GM12878 (cell line): ENCODE results near the gene FN1. TPM values are rescaled to one million over a fixed set of nuclear protein-coding genes. Genes with fewer than 3 reads are reported as not detected.
A peak's percentile ranks its signal among the peaks of the same experiment; 100 is the strongest.

Experiments
- CTCF ChIP-seq, 3 experiments: IDR thresholded peaks in 2 of 3; conservative IDR thresholded peaks in 1 of 3; 2 replicates each; pipeline ENCODE4 v1.5.1; 2011; ENCODE audit warnings: low read depth in 3 of 3, low read length in 3 of 3, mild to moderate bottlenecking in 3 of 3, control low read depth in 2 of 3, moderate library complexity in 2 of 3, inconsistent platforms in 1 of 3, mixed read lengths in 1 of 3; ENCODE audit not compliant: control insufficient read depth in 2 of 3, insufficient read depth in 1 of 3; ENCODE audit errors: extremely low read depth in 1 of 3
- KLF5 ChIP-seq: fragments of 450-650 bp; IDR thresholded peaks from 2 replicates; pipeline ENCODE4 v1.6.1; 2014; ENCODE audit warnings: mild to moderate bottlenecking; ENCODE audit not compliant: partially characterized antibody
- MXI1 ChIP-seq: fragments of 150-350 bp; IDR thresholded peaks from 2 replicates; pipeline ENCODE4 v1.6.1; 2011; ENCODE audit warnings: low read depth, mild to moderate bottlenecking, inconsistent platforms, low read length, improper control_type of control experiment
- NFIC ChIP-seq: IDR thresholded peaks from 2 replicates; pipeline ENCODE4 v1.6.1; 2012; ENCODE audit warnings: low read depth, mild to moderate bottlenecking, inconsistent platforms, low read length, moderate library complexity
- POLR2AphosphoS2 ChIP-seq: IDR thresholded peaks from 2 replicates; pipeline ENCODE4 v1.6.1; 2011; ENCODE audit warnings: low read depth, mild to moderate bottlenecking, low read length, improper control_type of control experiment, moderate library complexity
- SMAD5 ChIP-seq: IDR thresholded peaks from 2 replicates; pipeline ENCODE4 v1.6.1; 2016; ENCODE audit warnings: antibody characterized with exemption, low read depth
- TCF3 ChIP-seq: IDR thresholded peaks from 2 replicates; pipeline ENCODE4 v1.6.1; 2012; ENCODE audit warnings: low read depth, mild to moderate bottlenecking, low read length, borderline replicate concordance; ENCODE audit not compliant: insufficient read depth
- ZNF687 ChIP-seq: fragments of 450-650 bp; IDR thresholded peaks from 2 replicates; pipeline ENCODE4 v1.6.1; 2017; ENCODE audit warnings: mild to moderate bottlenecking, moderate library complexity
- ZZZ3 ChIP-seq: IDR thresholded peaks from 2 replicates; pipeline ENCODE4 v1.6.1; 2011; ENCODE audit warnings: low read depth; ENCODE audit not compliant: control insufficient read depth, insufficient read length
- polyA plus RNA-seq, 11 experiments: library from polyadenylated mRNA; depleted of rRNA in 4 of 11; unstranded in 6 of 11; stranded (reverse) in 5 of 11; fragments of >200 nt; fragmentation: Nextera tagmentation in 4 of 11; fragmentation: Illumina TruSeq in 1 of 11; extraction: Ambion mirVana in 4 of 11; extraction: Trizol in 1 of 11; gene quantifications; 1 replicate in 1 of 11; 2 replicates in 10 of 11; pipeline versions ENCODE4 v1.2.1 to v1.2.3, GENCODE V29; 2011 to 2016; ENCODE audit warnings: inconsistent platforms in 2 of 11, missing spikeins in 2 of 11, low read depth in 1 of 11
- total RNA-seq, 4 experiments: library from RNA; depleted of rRNA in 3 of 4; stranded (reverse); fragments of >200 nt in 3 of 4; fragmentation: Illumina TruSeq in 1 of 4; extraction: Trizol in 1 of 4; gene quantifications; 2 replicates each; pipeline versions ENCODE4 v1.2.1 to v1.2.3, GENCODE V29; 2013 to 2021
- TF ChIP-seq, protein P1 (sequence below): fragments of 450-650 bp; conservative IDR thresholded peaks from 2 replicates; pipeline ENCODE4 v1.6.1; 2017; ENCODE audit warnings: mild to moderate bottlenecking, moderate library complexity
- TF ChIP-seq, protein P2 (sequence below): fragments of 450-650 bp; IDR thresholded peaks from 2 replicates; pipeline ENCODE4 v1.6.1; 2016; ENCODE audit warnings: mild to moderate bottlenecking, moderate library complexity, borderline replicate concordance

FN1 gene
- total and polyA plus RNA-seq, 10 of the 15 experiments (the other 5 are each of a cell fraction or from before 2014, with no cell fraction given) = 0.60 to 9.4 (median 1.5) TPM

DNA sequence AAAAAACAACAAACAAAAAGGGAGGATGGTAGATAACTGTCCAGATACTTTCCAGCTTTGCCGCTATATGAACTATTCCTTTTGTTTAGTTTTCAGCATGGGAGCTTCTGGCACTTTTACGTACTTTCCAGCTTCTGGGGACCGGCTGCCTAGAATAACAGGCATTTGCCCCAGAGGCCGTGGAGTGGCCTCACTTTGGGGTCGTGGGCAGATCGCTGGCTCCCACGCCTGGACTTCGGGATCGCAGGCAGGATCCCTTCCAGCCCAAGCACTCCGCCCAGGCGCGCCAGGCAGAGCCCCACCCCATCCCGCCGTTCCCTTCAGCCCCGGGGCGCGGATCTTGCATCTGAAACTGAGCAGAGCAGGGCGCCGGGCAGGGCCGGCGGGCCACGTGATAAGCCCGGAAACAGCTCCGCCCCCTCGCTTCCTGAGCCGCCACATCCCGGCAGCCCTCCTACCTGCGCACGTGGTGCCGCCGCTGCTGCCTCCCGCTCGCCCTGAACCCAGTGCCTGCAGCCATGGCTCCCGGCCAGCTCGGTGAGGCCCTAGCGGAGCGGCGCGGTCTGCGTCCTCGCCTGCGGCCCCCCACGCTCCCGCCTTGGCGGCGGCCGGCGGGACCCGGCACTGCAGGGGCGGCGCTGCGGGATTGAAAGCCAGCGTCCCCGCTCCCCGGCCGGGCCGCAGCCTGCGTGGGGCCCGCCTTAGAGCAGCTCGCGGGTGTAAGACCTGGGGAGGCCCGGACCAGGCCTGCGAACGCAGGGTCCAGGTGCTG, 124.1 kb downstream of the FN1 start, which contains the start of gene ATIC (continued):
- TF ChIP-seq, protein P1, sequence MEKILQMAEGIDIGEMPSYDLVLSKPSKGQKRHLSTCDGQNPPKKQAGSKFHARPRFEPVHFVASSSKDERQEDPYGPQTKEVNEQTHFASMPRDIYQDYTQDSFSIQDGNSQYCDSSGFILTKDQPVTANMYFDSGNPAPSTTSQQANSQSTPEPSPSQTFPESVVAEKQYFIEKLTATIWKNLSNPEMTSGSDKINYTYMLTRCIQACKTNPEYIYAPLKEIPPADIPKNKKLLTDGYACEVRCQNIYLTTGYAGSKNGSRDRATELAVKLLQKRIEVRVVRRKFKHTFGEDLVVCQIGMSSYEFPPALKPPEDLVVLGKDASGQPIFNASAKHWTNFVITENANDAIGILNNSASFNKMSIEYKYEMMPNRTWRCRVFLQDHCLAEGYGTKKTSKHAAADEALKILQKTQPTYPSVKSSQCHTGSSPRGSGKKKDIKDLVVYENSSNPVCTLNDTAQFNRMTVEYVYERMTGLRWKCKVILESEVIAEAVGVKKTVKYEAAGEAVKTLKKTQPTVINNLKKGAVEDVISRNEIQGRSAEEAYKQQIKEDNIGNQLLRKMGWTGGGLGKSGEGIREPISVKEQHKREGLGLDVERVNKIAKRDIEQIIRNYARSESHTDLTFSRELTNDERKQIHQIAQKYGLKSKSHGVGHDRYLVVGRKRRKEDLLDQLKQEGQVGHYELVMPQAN = peak; percentile 98
- TF ChIP-seq CTCF (IDR thresholded peaks at IDR 0.05 in 2 of 3, conservative IDR thresholded peaks at IDR 0.05 in 1 of 3; ENCODE audit: control insufficient read depth in 2 of 3, extremely low read depth in 1 of 3, insufficient read depth in 1 of 3, low read depth in 3 of 3, low read length in 3 of 3) = 0 out of 6 replicates have a peak, but pooled peaks of 1 of the 3 experiments have one; percentile 1
- TF ChIP-seq SMAD5 = peak; percentile 70
- no peak for TF ChIP-seq POLR2AphosphoS2
- TF ChIP-seq, protein P2, sequence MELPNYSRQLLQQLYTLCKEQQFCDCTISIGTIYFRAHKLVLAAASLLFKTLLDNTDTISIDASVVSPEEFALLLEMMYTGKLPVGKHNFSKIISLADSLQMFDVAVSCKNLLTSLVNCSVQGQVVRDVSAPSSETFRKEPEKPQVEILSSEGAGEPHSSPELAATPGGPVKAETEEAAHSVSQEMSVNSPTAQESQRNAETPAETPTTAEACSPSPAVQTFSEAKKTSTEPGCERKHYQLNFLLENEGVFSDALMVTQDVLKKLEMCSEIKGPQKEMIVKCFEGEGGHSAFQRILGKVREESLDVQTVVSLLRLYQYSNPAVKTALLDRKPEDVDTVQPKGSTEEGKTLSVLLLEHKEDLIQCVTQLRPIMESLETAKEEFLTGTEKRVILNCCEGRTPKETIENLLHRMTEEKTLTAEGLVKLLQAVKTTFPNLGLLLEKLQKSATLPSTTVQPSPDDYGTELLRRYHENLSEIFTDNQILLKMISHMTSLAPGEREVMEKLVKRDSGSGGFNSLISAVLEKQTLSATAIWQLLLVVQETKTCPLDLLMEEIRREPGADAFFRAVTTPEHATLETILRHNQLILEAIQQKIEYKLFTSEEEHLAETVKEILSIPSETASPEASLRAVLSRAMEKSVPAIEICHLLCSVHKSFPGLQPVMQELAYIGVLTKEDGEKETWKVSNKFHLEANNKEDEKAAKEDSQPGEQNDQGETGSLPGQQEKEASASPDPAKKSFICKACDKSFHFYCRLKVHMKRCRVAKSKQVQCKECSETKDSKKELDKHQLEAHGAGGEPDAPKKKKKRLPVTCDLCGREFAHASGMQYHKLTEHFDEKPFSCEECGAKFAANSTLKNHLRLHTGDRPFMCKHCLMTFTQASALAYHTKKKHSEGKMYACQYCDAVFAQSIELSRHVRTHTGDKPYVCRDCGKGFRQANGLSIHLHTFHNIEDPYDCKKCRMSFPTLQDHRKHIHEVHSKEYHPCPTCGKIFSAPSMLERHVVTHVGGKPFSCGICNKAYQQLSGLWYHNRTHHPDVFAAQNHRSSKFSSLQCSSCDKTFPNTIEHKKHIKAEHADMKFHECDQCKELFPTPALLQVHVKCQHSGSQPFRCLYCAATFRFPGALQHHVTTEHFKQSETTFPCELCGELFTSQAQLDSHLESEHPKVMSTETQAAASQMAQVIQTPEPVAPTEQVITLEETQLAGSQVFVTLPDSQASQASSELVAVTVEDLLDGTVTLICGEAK = peak; percentile 47; the same call in 1 of the 2 replicates
- TF ChIP-seq NFIC = no peak
- TF ChIP-seq ZNF687 = peak; percentile 94
- TF ChIP-seq TCF3 = 0 out of 2 replicates have a peak, but pooled peaks have one; percentile 21
- TF ChIP-seq KLF5 = peak; percentile 65
- TF ChIP-seq MXI1 = peak; percentile 98
- TF ChIP-seq ZZZ3 = no peak
